Testis (tissue), 2 donors: ENCODE results near the gene GCNT1.

Experiments
- POLR2A ChIP-seq: fragments of 450-650 bp; IDR thresholded peaks from one replicate; pipeline ENCODE4 v1.6.1; 2017; ENCODE audit warnings: antibody characterized with exemption, mild to moderate bottlenecking, moderate library complexity
- TF ChIP-seq, protein P1 (sequence below), 3 experiments: fragments of 450-650 bp in 2 of 3; fragments of 200-600 bp in 1 of 3; sonication (generic) in 1 of 3; IDR thresholded peaks; one replicate each; pipeline ENCODE4 v1.5.1; 2016 to 2019; ENCODE audit warnings: antibody characterized with exemption in 3 of 3, mild to moderate bottlenecking in 2 of 3, moderate library complexity in 1 of 3

DNA sequence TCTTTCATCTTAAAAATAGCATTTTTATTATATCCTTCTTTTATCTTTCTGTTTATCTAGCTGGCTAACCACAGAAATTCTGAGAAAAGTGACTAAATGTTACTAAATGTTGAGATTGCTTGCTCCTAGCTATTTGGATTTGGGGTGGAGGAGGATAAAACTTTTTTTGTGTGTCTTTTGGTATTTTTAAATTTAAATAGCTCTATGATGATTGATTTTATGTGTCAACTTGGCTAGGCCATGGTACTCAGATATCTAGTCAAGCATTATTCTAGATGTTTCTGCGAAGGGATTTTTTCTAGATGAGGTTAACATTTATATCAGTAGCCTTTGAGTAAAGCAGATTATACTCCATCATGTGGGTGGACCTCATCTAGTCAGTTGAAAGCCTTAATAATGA, 75.0 kb downstream of the GCNT1 start:
- TF ChIP-seq, protein P1, sequence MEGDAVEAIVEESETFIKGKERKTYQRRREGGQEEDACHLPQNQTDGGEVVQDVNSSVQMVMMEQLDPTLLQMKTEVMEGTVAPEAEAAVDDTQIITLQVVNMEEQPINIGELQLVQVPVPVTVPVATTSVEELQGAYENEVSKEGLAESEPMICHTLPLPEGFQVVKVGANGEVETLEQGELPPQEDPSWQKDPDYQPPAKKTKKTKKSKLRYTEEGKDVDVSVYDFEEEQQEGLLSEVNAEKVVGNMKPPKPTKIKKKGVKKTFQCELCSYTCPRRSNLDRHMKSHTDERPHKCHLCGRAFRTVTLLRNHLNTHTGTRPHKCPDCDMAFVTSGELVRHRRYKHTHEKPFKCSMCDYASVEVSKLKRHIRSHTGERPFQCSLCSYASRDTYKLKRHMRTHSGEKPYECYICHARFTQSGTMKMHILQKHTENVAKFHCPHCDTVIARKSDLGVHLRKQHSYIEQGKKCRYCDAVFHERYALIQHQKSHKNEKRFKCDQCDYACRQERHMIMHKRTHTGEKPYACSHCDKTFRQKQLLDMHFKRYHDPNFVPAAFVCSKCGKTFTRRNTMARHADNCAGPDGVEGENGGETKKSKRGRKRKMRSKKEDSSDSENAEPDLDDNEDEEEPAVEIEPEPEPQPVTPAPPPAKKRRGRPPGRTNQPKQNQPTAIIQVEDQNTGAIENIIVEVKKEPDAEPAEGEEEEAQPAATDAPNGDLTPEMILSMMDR (IDR thresholded peaks at IDR 0.05) = no peak
- no peak for TF ChIP-seq POLR2A
